HCT116 (cell line): ENCODE measurements around the gene GLB1L. TPM values are rescaled to one million over a fixed set of nuclear protein-coding genes. Genes with fewer than 3 reads are reported as not detected.

ENCODE experiments used
- ATAC-seq: fragments of 200-7000 bp; cut with Tn5 transposase; 2 replicates; pipeline ENCODE4 v1.9.1; 2020; ENCODE audit warnings: mild to moderate bottlenecking, moderate library complexity
- BruUV-seq: library from RNA; stranded (reverse); fragments of 400-500 nt; replicated peaks from 2 replicates; lab custom pipeline; 2021; lab: Mats Ljungman, UMichigan
- CTCF ChIA-PET: fragments of 300-600 bp; sonication (Branson Sonifier 250); formaldehyde crosslinking; loops from one replicate; lab custom pipeline; 2021; ENCODE audit warnings: antibody characterized with exemption; lab: Charles Lee
- POLR2A ChIA-PET: fragments of 300-600, 350-600 bp; sonication (Branson Sonifier 250); formaldehyde crosslinking; loops from one replicate; lab custom pipeline; 2021; ENCODE audit warnings: antibody characterized with exemption; lab: Charles Lee
- RAD21 ChIA-PET, 2 experiments: fragments of 300-600 bp; sonication (Branson Sonifier 250); formaldehyde crosslinking; loops; one replicate each; lab custom pipeline; 2023; ENCODE audit warnings: low total read pairs in 2 of 2; ENCODE audit not compliant: uncharacterized antibody in 2 of 2, unreplicated experiment in 2 of 2, low non-redundant PET in 1 of 2; lab: Charles Lee
- DNase-seq: peaks from one replicate; pipeline ENCODE4 v3.0.0-alpha.2; 2010; ENCODE audit warnings: low read depth, low spot score
- H2AFZ ChIP-seq: fragments of 200-600 bp; shearing (Covaris generic), sonication (generic); 2 replicates; pipeline ENCODE4 v1.6.1; 2017; ENCODE audit warnings: low read depth, mixed run types, mixed read lengths, antibody characterized with exemption, low read length; ENCODE audit not compliant: poor library complexity, severe bottlenecking
- H3K27ac ChIP-seq: 2 replicates; pipeline ENCODE4 v1.5.1; 2012; ENCODE audit warnings: low read depth, low read length
- H3K27me3 ChIP-seq: fragments of 200-600 bp; sonication (generic); 2 replicates; pipeline ENCODE4 v1.6.1; 2016; ENCODE audit warnings: mixed run types, low read length, mixed read lengths; ENCODE audit not compliant: insufficient read depth
- H3K36me3 ChIP-seq, 2 experiments: fragments of 200-500 bp in 1 of 2; fragments of 200-600 bp in 1 of 2; sonication (Bioruptor generic) in 1 of 2; sonication (generic) in 1 of 2; 2 replicates each; pipeline versions ENCODE4 v1.5.1 to v1.6.1; 2014 to 2016; ENCODE audit warnings: low read length in 2 of 2, inconsistent platforms in 1 of 2, mixed read lengths in 1 of 2, mixed run types in 1 of 2; ENCODE audit not compliant: insufficient read depth in 2 of 2, control insufficient read depth in 1 of 2
- H3K4me1 ChIP-seq, 2 experiments: fragments of 200-600 bp in 1 of 2; sonication (generic) in 1 of 2; 2 replicates each; pipeline versions ENCODE4 v1.5.1 to v1.6.1; 2012 to 2017; ENCODE audit warnings: low read length in 2 of 2, inconsistent platforms in 1 of 2, mild to moderate bottlenecking in 1 of 2, mixed read lengths in 1 of 2, mixed run types in 1 of 2, moderate library complexity in 1 of 2; ENCODE audit not compliant: insufficient read depth in 2 of 2, control insufficient read depth in 1 of 2
- H3K4me2 ChIP-seq: fragments of 200-600 bp; sonication (generic); 2 replicates; pipeline ENCODE4 v1.6.1; 2017; ENCODE audit warnings: mixed run types, low read length, mixed read lengths
- H3K4me3 ChIP-seq, 2 experiments: fragments of 200-600 bp in 1 of 2; sonication (generic) in 1 of 2; replicated peaks in 1 of 2; 2 replicates each; pipeline ENCODE4 v1.5.1; 2011 to 2016; ENCODE audit warnings: low read length in 2 of 2, control low read depth in 1 of 2, low read depth in 1 of 2, mild to moderate bottlenecking in 1 of 2, mixed read lengths in 1 of 2, mixed run types in 1 of 2
- H3K79me2 ChIP-seq: fragments of 200-600 bp; sonication (generic); 2 replicates; pipeline ENCODE4 v1.6.1; 2017; ENCODE audit warnings: mild to moderate bottlenecking, mixed run types, low read length, moderate library complexity, mixed read lengths; ENCODE audit not compliant: insufficient read depth
- H3K9ac ChIP-seq: fragments of 200-600 bp; sonication (generic); 2 replicates; pipeline ENCODE4 v1.6.1; 2016; ENCODE audit warnings: low read length, mixed read lengths
- H3K9me2 ChIP-seq: fragments of 200-600 bp; sonication (generic), shearing (Covaris generic); 2 replicates; pipeline ENCODE4 v1.6.1; 2017; ENCODE audit warnings: mixed run types, mild to moderate bottlenecking, moderate library complexity; ENCODE audit not compliant: insufficient read depth
- H3K9me3 ChIP-seq, 2 experiments: fragments of 200-500 bp in 1 of 2; fragments of 200-600 bp in 1 of 2; sonication (Bioruptor generic) in 1 of 2; sonication (generic) in 1 of 2; 2 replicates each; pipeline ENCODE4 v1.6.1; 2014 to 2017; ENCODE audit warnings: low read length in 2 of 2, mixed read lengths in 2 of 2, inconsistent platforms in 1 of 2, low read depth in 1 of 2, mild to moderate bottlenecking in 1 of 2, mixed run types in 1 of 2, moderate library complexity in 1 of 2; ENCODE audit not compliant: control insufficient read depth in 1 of 2, insufficient read depth in 1 of 2
- H4K20me1 ChIP-seq: fragments of 200-600 bp; sonication (generic), shearing (Covaris generic); 2 replicates; pipeline ENCODE4 v1.6.1; 2017; ENCODE audit warnings: mixed run types, mild to moderate bottlenecking, moderate library complexity; ENCODE audit not compliant: insufficient read depth
- CBX3 ChIP-seq: IDR thresholded peaks from 2 replicates; pipeline ENCODE4 v1.6.1; 2012; ENCODE audit warnings: low read depth
- EGR1 ChIP-seq: IDR thresholded peaks from 2 replicates; pipeline ENCODE4 v1.6.1; 2012; ENCODE audit warnings: low read depth
- ELF1 ChIP-seq: IDR thresholded peaks from 2 replicates; pipeline ENCODE4 v1.6.1; 2012; ENCODE audit warnings: low read depth, borderline replicate concordance
- EZH2phosphoT487 ChIP-seq: fragments of 200-600 bp; IDR thresholded peaks from 2 replicates; pipeline ENCODE4 v1.6.1; 2018; ENCODE audit warnings: antibody characterized with exemption, borderline replicate concordance
- FOSL1 ChIP-seq: IDR thresholded peaks from 2 replicates; pipeline ENCODE4 v1.6.1; 2012; ENCODE audit warnings: low read depth
- JUND ChIP-seq: IDR thresholded peaks from 2 replicates; pipeline ENCODE4 v1.6.1; 2012
- POLR2AphosphoS5 ChIP-seq: IDR thresholded peaks from 2 replicates; pipeline ENCODE4 v1.6.1; 2011; ENCODE audit warnings: mild to moderate bottlenecking, low read depth, low read length, moderate library complexity
- RAD21 ChIP-seq: IDR thresholded peaks from 2 replicates; pipeline ENCODE4 v1.6.1; 2012; ENCODE audit warnings: low read depth, mild to moderate bottlenecking
- SIN3A ChIP-seq: IDR thresholded peaks from 2 replicates; pipeline ENCODE4 v1.6.1; 2012; ENCODE audit warnings: low read depth
- SP1 ChIP-seq: IDR thresholded peaks from 2 replicates; pipeline ENCODE4 v1.6.1; 2012; ENCODE audit warnings: low read depth
- TCF7L2 ChIP-seq: IDR thresholded peaks from 2 replicates; pipeline ENCODE4 v1.7.0; 2011; ENCODE audit warnings: borderline replicate concordance, inconsistent platforms; ENCODE audit not compliant: insufficient read depth, insufficient read length; ENCODE audit errors: extremely low read depth
- YY1 ChIP-seq: IDR thresholded peaks from 2 replicates; pipeline ENCODE4 v1.6.1; 2011; ENCODE audit warnings: low read length, low read depth, moderate library complexity, mild to moderate bottlenecking; ENCODE audit not compliant: insufficient replicate concordance; ENCODE audit errors: extremely low read depth
- ZFX ChIP-seq: fragments of 450-650 bp; IDR thresholded peaks from 2 replicates; pipeline ENCODE4 v1.6.1; 2017
- intact Hi-C: fragments of 100-400 bp; cut with micrococcal nuclease; formaldehyde crosslinking; loops from 2 replicates; pipeline ENCODE4 v1.10.0; 2022
- total RNA-seq: library from RNA; stranded (reverse); gene quantifications from one replicate; pipeline ENCODE4 v1.2.1, GENCODE V29; 2021; ENCODE audit not compliant: unreplicated experiment
- TF ChIP-seq, protein P1 (sequence below): IDR thresholded peaks from 2 replicates; pipeline ENCODE4 v1.6.1; 2011; ENCODE audit warnings: mild to moderate bottlenecking, low read length, moderate library complexity; ENCODE audit not compliant: insufficient replicate concordance; ENCODE audit errors: extremely low read depth
- TF ChIP-seq, protein P2 (sequence below): IDR thresholded peaks from 2 replicates; pipeline ENCODE4 v1.6.1; 2012; ENCODE audit warnings: low read depth
- TF ChIP-seq, protein P3 (sequence below): IDR thresholded peaks from 2 replicates; pipeline ENCODE4 v1.6.1; 2012

GLB1L gene
- total RNA-seq, 1 experiment from 2014 or later: 6.6 TPM

DNA sequence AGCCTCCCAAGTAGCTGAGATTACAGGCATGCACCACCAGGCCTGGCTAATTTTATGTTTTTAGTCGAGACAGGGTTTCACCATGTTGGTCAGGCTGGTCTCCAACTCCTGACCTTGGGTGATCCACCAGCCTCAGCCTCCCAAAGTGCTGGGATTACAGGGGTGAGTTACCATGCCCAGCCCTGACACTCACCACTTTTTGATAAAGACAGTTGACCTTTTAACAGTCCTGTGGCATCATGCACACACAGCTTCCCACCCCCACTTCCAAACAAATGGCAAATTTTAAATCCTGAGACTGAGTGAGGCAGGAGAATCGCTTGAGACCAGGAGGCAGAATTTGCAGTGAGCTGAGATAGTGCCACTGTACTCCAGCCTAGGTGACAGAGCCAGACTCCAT lies 27.8 kb upstream of the GLB1L start:
- Histone ChIP-seq H3K4me1 (peaks cover 33 to 46% of the 10 kb centered on the region in 2 experiments), H3K36me3 (no peaks in the 10 kb centered on the region), H3K27ac (no peak overlapping the region), H3K4me2 (peak overlapping the region; percentile 92), H3K79me2 (no peaks in the 10 kb centered on the region), H3K27me3 (peaks cover 6% of the 10 kb centered on the region; the same call in 1 of the 2 replicates), H3K4me3 (no peak overlapping the region), H2AFZ (no peak overlapping the region), H4K20me1 (no peaks in the 10 kb centered on the region), H3K9me3 (no peaks in the 10 kb centered on the region), H3K9ac (no peak overlapping the region), H3K9me2 (no peaks in the 10 kb centered on the region)
- BruUV-seq: no TSS peak
- intact Hi-C loops: no loop called here
- CTCF ChIA-PET: no interaction called here
- no peak for ATAC-seq
- no peak for DNase-seq
- no peak for TF ChIP-seq CBX3
- no peak for TF ChIP-seq FOSL1
- TF ChIP-seq RAD21: no peak
- no peak for TF ChIP-seq POLR2AphosphoS5
- no peak for TF ChIP-seq ZFX
- no peak for TF ChIP-seq ELF1
- TF ChIP-seq, protein P1, sequence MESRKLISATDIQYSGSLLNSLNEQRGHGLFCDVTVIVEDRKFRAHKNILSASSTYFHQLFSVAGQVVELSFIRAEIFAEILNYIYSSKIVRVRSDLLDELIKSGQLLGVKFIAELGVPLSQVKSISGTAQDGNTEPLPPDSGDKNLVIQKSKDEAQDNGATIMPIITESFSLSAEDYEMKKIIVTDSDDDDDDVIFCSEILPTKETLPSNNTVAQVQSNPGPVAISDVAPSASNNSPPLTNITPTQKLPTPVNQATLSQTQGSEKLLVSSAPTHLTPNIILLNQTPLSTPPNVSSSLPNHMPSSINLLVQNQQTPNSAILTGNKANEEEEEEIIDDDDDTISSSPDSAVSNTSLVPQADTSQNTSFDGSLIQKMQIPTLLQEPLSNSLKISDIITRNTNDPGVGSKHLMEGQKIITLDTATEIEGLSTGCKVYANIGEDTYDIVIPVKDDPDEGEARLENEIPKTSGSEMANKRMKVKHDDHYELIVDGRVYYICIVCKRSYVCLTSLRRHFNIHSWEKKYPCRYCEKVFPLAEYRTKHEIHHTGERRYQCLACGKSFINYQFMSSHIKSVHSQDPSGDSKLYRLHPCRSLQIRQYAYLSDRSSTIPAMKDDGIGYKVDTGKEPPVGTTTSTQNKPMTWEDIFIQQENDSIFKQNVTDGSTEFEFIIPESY: no peak
- TF ChIP-seq SP1: no peak
- TF ChIP-seq EGR1: no peak
- no peak for TF ChIP-seq EZH2phosphoT487
- no peak for TF ChIP-seq SIN3A
- no peak for TF ChIP-seq YY1
- TF ChIP-seq JUND: no peak
- TF ChIP-seq TCF7L2: no peak
- TF ChIP-seq, protein P2, sequence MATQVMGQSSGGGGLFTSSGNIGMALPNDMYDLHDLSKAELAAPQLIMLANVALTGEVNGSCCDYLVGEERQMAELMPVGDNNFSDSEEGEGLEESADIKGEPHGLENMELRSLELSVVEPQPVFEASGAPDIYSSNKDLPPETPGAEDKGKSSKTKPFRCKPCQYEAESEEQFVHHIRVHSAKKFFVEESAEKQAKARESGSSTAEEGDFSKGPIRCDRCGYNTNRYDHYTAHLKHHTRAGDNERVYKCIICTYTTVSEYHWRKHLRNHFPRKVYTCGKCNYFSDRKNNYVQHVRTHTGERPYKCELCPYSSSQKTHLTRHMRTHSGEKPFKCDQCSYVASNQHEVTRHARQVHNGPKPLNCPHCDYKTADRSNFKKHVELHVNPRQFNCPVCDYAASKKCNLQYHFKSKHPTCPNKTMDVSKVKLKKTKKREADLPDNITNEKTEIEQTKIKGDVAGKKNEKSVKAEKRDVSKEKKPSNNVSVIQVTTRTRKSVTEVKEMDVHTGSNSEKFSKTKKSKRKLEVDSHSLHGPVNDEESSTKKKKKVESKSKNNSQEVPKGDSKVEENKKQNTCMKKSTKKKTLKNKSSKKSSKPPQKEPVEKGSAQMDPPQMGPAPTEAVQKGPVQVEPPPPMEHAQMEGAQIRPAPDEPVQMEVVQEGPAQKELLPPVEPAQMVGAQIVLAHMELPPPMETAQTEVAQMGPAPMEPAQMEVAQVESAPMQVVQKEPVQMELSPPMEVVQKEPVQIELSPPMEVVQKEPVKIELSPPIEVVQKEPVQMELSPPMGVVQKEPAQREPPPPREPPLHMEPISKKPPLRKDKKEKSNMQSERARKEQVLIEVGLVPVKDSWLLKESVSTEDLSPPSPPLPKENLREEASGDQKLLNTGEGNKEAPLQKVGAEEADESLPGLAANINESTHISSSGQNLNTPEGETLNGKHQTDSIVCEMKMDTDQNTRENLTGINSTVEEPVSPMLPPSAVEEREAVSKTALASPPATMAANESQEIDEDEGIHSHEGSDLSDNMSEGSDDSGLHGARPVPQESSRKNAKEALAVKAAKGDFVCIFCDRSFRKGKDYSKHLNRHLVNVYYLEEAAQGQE: no peak
- TF ChIP-seq, protein P3, sequence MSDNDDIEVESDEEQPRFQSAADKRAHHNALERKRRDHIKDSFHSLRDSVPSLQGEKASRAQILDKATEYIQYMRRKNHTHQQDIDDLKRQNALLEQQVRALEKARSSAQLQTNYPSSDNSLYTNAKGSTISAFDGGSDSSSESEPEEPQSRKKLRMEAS: no peak
- RAD21 ChIA-PET: no interaction called here
- POLR2A ChIA-PET: no interaction called here
